ENCODE data around the gene AKR1A1.

DNA sequence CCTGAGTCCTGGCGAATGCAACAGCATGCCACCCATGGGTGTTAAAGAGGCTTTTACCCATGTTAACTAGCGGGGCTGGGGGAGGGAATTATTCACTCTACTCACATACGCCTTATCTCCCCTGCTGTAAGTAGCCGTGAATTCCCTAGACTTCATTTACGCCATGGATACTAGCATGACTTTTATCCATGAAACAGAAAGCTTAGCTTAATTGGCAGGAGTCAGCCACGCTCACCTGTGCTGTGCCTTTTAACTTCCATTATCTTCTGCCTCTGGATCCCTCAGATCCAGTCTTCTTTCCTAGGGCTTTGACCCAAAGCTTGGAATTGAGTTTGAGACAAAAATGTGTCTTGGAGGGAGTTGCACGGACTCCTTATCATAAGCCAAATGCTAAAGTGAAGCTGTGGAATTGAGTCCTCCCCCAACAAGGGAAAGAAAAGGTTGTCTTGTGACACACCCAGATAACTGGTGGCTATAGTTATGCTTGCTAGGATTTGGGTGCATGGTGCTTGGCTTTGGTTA, 23.5 kb downstream of the AKR1A1 start:
- TF ChIP-seq, protein P1, sequence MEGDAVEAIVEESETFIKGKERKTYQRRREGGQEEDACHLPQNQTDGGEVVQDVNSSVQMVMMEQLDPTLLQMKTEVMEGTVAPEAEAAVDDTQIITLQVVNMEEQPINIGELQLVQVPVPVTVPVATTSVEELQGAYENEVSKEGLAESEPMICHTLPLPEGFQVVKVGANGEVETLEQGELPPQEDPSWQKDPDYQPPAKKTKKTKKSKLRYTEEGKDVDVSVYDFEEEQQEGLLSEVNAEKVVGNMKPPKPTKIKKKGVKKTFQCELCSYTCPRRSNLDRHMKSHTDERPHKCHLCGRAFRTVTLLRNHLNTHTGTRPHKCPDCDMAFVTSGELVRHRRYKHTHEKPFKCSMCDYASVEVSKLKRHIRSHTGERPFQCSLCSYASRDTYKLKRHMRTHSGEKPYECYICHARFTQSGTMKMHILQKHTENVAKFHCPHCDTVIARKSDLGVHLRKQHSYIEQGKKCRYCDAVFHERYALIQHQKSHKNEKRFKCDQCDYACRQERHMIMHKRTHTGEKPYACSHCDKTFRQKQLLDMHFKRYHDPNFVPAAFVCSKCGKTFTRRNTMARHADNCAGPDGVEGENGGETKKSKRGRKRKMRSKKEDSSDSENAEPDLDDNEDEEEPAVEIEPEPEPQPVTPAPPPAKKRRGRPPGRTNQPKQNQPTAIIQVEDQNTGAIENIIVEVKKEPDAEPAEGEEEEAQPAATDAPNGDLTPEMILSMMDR (conservative IDR thresholded peaks at IDR 0.05; ENCODE audit: low read depth in 2 of 2), result no peak
- TF ChIP-seq ZNF331 (CRISPR knock-in tag; IDR thresholded peaks at IDR 0.05; ENCODE audit: low read depth) (no peak), EZH2 (IDR thresholded peaks at IDR 0.05; ENCODE audit: low read depth, unreplicated experiment) (no peak), ZNF114 (CRISPR knock-in tag; IDR thresholded peaks at IDR 0.05) (no peak), POLR2AphosphoS5 (IDR thresholded peaks at IDR 0.05; ENCODE audit: low read depth) (no peak), EZH2phosphoT487 (IDR thresholded peaks at IDR 0.05; ENCODE audit: unreplicated experiment) (no peak), JUNB (IDR thresholded peaks at IDR 0.05; ENCODE audit: unreplicated experiment) (no peak)
- TF ChIP-seq, protein P2, sequence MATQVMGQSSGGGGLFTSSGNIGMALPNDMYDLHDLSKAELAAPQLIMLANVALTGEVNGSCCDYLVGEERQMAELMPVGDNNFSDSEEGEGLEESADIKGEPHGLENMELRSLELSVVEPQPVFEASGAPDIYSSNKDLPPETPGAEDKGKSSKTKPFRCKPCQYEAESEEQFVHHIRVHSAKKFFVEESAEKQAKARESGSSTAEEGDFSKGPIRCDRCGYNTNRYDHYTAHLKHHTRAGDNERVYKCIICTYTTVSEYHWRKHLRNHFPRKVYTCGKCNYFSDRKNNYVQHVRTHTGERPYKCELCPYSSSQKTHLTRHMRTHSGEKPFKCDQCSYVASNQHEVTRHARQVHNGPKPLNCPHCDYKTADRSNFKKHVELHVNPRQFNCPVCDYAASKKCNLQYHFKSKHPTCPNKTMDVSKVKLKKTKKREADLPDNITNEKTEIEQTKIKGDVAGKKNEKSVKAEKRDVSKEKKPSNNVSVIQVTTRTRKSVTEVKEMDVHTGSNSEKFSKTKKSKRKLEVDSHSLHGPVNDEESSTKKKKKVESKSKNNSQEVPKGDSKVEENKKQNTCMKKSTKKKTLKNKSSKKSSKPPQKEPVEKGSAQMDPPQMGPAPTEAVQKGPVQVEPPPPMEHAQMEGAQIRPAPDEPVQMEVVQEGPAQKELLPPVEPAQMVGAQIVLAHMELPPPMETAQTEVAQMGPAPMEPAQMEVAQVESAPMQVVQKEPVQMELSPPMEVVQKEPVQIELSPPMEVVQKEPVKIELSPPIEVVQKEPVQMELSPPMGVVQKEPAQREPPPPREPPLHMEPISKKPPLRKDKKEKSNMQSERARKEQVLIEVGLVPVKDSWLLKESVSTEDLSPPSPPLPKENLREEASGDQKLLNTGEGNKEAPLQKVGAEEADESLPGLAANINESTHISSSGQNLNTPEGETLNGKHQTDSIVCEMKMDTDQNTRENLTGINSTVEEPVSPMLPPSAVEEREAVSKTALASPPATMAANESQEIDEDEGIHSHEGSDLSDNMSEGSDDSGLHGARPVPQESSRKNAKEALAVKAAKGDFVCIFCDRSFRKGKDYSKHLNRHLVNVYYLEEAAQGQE (IDR thresholded peaks at IDR 0.05; ENCODE audit: unreplicated experiment), result no peak
